Stimulated activated CD4-positive, alpha-beta T cell treated with anti-CD3 and anti-CD28 coated beads, Interleukin-12 subunit alpha, Interleukin-12 subunit beta, amount 100 ng/mL, for 48 hours (primary cell): Measurements from ENCODE around the gene ITGA11.
"Not testable (repeated sequence)": the region's sequence is repeated elsewhere in the genome, so short reads cannot be mapped to it uniquely, and the experiment has no call there.

ENCODE experiments used
- DNase-seq, 3 donors: peaks; one replicate each; pipeline ENCODE4 v3.0.0-alpha.2; 2020; ENCODE audit warnings: low read depth in 2 of 3, low spot score in 1 of 3

Gene ITGA11

DNA sequence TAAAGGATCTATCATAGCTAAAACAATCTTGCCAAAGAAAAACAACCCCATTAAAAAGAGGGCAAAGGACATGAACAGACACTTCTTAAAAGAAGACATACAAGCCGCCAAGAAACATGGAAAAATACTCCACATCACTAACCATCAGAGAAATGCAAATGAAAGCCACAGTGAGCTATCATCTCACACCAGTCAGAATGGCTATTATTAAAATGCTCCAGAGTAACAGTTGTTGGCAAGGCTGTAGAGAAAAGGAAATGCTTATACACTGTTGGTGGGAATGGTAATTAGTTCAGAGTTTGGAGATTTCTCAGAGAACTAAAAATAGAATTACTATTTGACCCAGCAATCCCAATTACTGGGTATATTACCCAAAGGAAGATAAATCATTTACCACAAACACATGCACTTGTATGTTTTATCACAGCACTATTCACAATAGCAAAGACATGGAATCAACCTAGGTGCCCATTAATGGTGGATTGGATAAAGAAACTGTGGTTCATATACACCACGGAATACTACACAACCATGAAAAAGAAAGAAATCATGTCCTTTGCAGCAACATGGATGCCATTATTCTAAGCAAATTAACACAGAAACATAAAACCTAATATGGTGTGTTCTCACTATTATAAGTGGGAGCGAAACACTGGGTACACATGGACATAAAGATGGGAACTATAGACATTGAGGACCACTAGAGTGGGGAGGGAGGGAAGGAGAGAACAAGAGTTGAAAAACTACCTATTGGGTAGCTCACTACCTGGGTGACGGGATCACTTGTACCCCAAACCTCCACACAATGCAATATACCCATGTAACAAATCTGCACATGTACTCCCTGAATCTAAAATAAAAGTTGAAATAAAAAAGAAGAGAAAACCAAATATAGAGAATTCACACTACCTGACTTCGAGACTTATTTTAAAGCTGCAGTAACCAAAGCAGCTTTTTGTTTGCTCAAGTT, 32.6 kb downstream of the ITGA11 start:
- DNase-seq = no peak

DNA sequence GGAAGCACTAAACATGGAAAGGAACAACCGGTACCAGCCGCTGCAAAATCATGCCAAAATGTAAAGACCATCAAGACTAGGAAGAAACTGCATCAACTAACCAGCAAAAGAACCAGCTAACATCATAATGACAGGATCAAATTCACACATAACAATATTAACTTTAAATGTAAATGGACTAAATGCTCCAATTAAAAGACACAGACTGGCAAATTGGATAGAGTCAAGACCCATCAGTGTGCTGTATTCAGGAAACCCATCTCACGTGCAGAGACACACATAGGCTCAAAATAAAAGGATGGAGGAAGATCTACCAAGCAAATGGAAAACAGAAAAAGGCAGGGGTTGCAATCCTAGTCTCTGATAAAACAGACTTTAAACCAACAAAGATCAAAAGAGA, 34.0 kb downstream of the ITGA11 start:
- not testable (repeated sequence) for DNase-seq

DNA sequence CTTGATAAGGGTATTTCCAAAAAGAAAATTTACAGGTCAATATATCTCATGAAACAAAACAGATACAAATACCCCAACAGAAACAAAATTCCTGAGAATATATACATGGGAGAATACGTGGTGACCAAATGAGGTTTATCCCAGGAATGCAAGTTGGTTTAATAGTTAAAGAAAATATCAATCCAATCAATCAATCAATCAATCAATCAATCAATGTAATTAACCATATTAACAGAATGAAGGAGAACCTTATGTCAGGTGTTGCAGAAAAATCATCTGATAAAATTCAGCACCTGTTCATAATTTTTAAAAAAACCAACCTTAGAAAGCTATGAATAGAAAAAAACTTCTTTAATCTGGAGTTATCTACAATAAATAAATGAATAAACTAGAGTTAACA, 35.9 kb downstream of the ITGA11 start:
- DNase-seq = no peak

DNA sequence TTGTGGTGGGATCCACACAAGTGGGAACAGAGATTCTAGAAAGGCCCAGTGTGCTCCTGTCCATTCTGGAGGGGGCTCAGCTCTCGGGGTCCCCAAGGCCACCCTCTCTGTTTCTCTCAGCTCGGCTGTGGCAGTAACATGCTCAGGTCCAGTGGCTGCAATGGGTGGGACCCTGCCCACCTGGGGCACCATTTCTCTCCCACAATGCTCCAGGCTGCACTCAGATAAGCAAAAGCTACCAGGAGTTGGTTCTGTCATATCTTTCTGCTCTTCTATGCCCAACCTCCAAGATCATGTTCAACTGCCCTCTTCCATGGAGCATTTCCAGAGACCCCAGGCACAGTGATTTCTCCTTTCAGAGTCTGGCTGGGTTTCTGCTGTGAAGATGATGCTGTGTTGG, 40.8 kb downstream of the ITGA11 start:
- no peak for DNase-seq

DNA sequence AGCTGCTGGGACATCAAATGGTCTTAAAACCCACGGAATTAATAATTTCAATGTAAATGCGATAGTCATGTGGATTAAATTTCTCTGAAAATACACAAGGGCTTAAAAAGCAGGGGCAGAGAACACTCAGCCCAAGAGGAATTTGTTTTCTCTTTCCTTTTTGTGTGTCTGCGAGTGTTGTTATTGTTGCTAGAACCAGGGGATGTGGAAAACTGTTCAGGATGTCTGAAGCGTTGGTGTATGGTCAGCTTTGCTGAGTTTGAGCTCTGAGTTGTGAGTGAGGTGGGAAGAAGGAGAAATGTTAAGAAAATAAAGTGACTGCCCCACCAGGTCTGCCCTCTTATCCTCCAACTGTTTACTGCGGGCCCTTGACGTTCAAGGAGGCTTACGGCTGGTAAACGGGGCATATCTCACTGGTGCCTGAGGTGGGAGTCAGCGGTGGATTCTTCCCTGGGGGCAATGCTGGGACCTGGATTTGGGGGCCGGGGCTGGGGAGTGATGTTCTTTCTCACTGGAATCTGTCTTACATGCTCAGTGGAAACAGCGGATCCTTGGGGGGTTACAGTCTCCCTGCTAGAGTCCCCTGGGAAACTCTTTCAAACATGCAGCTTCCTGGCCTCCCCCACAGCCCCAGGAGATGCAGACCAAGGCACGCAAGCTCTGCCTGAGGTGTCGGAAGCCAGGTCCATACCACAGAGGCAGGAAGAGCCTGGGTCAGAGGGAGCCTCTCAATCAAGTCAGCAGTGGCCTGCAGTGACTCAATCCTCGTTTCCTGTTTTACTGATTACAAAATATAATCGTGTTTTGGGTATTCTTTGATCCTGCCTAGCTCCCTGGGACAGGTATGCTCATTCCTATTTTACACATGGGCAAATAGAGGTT, 41.8 kb downstream of the ITGA11 start:
- DNase-seq = no peak

DNA sequence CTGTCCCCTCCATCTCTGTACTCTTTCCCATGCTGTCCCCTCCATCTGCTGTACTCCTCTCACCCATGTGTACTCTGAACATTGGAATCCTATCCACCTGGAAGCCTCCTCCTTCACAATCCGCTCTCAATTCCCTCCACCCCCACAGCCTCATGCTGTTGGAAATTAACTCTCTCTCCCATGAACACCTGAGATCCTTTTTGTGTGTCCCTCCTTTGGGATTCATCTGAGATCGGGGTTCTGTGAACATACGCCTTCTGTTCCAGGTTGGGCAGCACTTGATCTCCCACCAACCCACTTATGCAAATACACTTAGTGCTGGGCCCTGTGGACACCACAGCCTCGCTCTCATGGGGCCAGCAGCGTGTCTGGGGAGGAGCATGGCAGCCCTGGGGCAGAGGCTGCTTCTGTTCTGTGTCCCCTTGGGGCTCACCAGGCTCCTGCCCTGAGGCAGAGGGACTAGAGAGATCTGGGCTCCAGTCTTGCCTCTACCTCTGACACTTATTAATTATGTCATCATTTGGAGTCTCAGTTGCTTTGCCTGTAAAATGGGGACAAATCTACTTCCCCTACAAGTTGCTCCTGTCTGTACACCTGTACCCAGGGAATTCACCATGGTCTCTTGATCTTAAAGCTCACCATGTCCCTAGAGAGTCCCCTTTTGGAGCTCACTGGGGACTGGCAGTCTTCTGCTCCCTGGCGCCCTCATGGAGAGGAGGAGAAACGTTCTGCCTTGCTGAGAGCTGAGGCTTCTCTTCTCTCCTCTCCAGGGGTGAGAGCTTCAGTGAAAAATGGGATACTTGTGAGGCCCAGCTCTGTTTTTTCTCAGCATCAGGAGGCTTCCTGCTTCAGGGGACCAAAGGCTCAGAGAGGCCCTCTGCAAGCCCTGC, 42.7 kb downstream of the ITGA11 start:
- DNase-seq = no peak

DNA sequence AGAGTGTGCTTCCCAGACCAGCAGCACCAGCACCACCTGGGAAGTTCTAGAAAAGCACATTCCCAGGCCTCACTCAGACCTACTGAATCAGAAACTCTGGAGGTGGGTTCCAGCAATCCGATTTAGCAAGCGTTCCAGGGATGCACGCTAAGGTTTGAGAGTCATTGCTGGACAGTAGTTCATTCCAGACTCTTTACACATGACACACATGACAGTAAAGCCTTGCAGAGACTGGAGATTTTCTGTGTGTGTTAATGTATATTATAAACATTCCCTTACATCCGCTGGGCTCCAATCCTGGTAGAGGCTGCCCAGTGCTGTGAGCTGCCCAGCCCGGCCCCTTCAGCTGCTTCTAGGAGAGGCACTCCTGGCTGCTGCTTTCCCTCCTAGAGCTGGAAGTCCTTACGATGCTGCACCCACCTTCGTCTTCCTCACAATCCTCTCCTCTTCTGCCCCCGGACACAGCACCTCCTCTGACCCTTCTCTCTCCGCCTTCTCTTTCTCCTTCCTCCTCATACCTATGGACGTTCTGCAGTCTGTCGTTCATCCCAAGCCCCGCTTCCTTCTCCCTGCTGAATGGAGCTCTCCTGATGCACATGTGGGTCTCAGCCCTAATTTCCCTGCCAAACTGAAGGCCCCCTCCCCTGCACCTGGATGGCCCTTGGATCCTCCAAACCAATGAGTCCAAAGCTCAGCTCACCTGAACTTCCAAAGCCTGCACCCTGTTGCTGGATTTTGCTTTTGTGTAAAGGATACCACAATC, 44.4 kb downstream of the ITGA11 start:
- no peak for DNase-seq

DNA sequence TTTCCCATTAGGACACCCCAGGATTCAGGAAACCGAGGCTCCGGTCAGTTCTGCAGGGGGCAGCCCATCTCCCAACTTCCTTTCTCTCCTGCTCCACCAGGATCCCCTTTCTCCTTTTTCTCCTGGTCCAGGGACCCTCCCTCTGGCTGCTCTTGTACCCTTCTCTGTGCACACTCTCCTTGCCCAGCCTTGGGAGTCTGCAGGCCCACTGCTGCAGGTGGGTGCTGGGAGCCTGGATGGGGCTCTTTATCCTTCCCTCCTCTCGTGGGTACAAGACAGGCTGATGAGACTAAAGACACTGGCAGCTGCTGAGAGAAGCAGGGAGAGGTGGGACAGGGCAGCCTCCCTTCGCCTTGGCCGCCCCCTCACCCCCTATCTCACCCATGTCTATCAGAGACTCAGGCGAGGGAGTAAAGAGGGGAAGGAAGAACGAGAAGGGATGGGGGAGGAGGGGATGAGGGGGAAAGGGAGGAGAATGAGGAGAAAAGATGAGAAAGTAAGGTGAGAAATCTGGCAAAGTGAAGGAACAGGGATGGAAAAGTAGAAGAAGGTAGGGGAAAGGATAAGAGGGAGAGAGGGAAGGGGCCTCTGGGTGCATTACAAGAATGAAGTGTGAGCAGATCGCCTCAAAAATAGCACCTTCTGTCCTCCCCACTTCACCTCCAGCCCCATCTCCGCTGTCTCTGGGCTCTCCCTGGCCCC, 45.2 kb downstream of the ITGA11 start:
- DNase-seq = no peak

DNA sequence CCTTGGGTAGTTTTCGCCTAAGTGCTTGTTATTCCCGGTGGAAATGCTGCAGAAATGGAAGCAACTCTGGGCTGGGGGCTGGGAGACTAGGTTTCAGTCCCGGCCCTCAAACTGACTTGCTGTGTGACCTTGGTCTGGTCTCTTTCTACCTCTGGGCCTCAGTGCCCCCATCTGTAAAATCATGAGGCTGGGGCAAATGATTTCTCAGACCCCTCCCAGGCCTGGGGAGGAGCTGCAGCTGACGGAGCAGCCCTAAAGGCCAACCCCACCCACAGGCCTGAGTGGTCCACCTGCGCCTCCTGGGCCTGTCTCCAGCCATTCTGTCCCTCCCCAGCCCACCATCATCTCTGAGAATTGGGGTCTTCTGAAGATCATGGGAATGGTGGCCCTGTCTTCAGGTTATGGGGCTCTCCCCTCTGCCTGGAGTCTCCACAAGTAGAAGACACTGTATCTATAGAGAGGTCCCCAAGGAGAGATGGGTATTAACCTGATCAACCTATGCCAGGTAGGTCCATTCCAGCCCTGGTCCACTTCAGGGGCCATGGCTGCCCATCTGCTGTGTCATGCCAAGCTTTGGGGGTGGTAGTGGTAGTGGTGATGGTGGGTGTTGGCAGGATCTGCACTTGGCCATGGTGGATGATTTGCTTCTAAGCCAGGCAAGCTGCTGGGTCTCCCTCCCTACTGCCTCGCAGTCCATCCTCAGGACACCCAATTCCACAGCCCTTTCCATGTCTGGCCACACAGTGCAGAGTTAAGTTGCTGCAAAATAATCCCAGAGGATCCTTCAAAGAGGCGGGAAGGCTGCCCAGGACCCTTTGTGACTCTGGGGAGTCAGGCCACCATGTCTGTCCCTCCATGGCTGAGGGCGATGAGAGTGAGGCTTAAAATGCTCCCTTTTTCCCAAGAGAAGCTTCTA, 46.0 kb downstream of the ITGA11 start:
- no peak for DNase-seq

DNA sequence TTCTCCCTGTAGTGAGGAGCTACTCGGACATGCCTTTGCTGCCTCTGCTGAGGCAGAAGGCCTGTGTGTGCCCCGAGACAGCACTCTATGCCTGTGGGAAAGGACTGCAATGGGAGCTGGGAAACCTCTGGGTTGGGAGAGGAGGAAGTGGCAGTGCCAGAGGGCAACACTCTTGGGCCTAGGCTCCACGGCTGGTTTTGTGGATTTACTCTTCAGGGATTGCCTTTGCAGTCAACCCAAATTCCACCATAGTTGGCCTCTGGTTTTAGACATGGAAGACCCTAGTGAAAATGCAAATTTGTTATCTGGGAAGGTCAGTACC, 46.8 kb downstream of the ITGA11 start:
- no peak for DNase-seq

DNA sequence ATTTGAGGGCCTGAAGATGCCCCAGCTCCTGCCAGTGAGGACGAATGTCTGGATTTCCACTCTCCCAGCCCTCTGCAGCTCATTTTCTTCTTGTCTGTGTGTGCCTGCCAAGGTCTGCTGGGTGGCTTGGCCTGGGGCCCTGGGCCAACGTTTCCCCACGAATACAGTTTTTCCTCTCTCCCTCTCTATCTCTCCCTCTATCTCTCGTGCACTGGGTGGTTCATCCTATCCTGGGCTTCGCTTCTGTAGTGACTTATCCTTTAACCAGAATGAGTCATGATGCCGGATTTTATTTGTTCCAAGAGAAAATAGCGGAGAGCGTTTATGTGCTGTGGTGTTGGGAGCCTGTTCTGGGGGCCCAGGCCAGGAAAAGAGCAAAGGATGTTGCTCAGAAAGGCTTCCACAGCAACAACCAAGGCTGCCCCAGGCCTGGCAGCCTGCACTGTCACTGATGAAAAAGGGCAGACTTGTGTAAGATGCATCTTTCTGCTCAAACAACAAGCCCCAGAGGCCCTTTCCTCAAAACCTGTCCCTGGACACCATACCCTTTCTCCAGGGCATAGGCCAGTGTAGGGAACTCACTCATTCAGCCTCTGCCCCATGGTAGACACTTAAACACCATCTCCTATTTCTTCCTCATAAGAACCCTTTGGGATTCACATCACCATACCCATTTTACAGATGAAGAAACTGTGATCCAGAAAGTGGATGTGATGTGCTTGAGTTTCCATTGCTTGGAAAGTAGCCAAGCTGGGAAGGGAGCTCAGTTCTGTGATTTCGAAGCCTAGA, 47.3 kb downstream of the ITGA11 start:
- DNase-seq = no peak

DNA sequence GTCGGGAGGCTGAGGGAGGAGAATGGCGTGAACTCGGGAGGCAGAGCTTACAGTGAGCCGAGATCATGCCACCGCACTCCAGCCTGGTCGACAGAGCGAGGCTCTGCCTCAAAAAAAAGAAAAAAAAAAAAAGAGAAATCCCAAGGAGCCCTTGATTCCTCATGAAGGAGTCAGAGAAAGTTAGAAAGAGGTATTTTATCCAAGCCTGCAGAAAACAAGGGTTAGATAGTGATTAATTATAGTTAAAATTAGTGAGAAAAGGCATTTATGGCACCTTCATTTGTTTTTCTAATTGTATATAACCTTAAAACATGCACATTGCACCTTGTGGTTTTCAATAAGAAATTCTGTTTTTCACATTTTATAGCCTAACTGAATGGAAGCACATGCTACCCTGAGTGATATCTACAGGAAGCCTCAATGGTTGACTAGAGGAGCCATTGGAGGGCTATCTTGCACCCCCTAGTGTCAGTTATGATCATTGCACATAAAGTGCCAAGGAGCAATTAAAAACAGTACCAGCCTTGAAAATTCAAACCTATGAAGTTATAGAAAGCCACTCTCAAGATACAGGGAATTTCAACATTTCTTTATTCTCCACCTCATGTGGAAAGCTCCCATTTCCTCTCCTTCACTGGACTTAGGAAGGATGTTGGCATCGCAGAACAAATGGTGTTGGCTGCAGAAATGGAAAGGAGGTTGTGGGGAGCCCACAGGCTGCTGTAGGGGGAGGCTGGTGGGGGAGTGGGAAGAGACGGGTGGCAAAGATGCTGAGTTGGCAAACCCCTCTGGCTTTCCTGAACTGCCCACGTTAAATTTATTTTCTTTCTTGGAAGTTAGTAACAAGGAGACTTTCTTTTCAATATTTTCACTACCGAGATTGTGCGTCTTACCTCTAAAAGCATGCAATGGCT, 48.5 kb downstream of the ITGA11 start:
- peak in 2 of 3 donors; percentile 9 to 70 for DNase-seq

DNA sequence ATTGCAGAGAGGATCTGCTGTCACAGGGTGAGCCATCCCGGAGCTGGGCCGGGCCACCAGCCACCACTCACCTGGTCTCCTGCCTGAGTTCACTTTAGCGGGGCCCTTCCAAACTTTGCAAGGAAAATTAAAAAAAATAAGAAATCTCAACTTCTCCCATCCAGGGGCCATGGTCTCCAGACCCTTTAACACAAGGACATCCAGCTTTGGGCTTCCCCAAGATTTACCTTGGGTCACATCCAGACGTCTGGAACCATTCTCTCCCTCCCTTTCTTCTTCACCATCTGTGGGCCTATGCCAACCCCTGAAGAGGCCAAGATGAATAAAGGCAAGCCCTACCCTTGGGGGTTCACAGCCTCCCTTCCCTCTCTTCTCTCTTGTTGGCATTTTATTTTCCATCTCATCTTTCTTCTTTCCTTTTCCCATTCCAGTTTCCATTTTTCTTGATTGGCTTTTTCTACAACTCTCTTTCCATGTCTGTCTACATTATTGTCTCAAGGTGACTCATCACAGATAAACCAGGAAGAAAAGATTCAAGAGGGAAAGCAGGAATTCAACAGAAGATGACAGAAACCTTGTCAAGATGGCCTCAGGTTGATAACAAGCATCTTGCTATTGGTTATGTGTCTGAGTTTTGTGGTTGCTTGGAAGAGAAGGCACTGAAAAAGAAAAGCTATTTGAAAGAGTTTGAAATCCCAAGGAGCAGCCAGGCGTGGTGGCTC, 49.5 kb downstream of the ITGA11 start:
- no peak for DNase-seq

DNA sequence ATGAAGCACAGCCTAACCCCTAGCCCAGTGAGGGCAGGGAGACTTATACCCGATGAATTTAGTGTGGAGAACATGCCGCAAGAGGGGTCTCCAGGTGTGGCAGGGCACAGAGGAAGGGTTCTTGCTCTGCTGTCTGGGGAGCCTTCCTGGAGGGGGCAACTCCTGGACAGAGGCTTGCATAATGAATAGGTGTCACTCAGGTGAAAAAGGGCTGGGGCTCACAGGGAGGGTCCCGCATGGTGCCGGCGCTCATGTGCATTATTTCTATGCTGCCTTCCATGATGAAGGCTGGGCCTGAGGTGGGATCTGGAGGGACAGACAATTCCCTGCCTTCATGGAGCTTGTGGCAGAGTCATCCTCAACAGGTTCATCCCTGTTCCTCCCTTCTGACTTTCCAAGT, 51.5 kb downstream of the ITGA11 start:
- no peak for DNase-seq

DNA sequence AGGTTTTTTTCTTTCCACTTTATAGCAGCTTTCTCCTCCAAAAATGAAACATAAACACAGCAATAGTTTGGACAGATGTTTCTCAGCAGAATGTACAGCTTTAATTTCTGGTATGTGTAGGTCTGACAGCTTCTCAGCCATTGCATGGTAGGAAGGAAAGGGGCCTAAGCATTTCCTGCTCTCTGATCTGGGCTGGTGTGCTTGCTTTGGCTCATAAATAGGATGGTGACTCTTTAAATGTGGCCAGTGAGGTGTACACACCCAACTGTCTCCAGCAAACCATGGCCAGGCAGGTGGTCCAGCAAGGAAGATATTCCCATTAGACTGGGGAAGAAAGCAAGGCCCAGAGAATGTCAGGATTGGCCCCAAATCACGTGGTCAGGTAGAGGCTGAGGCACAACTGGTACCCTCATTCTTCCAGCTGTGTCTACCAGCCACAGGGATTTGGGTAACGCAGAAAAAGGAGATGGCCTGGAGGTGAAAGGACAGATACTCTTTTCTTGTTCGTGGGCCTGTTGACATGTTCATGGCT, 52.1 kb downstream of the ITGA11 start:
- DNase-seq = no peak
